IMR-90 (cell line): ENCODE measurements around the gene ZNF200. TPM values are rescaled to one million over a fixed set of nuclear protein-coding genes. Genes with fewer than 3 reads are reported as not detected.

Experiments
- ATAC-seq: fragments of 200-7000 bp; cut with Tn5 transposase; 2 replicates; pipeline ENCODE4 v1.9.1; 2020; ENCODE audit warnings: low read depth, mild to moderate bottlenecking, moderate library complexity
- BruUV-seq: library from RNA; stranded (reverse); fragments of 400-500 nt; replicated peaks from 2 replicates; lab custom pipeline; 2021; lab: Mats Ljungman, UMichigan
- CTCF ChIA-PET: fragments of 300-600 bp; formaldehyde crosslinking; extraction: SDS; loops from one replicate; lab custom pipeline; 2021; ENCODE audit warnings: antibody characterized with exemption; lab: Yijun Ruan, JAX
- POLR2A ChIA-PET: fragments of 300-600 bp; sonication (Branson Sonifier 250); formaldehyde crosslinking; loops from one replicate; lab custom pipeline; 2022; ENCODE audit warnings: antibody characterized with exemption; ENCODE audit not compliant: unreplicated experiment; lab: Charles Lee
- DNase-seq: peaks from one replicate; pipeline ENCODE4 v3.0.0; 2013
- H2AFZ ChIP-seq: replicated peaks from 2 replicates; pipeline ENCODE3; 2013; ENCODE audit warnings: low read length, mild to moderate bottlenecking; ENCODE audit not compliant: poor library complexity
- H2AK5ac ChIP-seq: 2 replicates; pipeline ENCODE4 v1.6.1; 2013; ENCODE audit warnings: low read depth, low read length, inconsistent platforms
- H2AK9ac ChIP-seq: replicated peaks from 2 replicates; pipeline ENCODE3; 2013; ENCODE audit warnings: mild to moderate bottlenecking, low read depth, low read length, moderate library complexity; ENCODE audit not compliant: poor library complexity
- H2BK120ac ChIP-seq: 2 replicates; pipeline ENCODE4 v1.6.1; 2013; ENCODE audit warnings: low read depth, low read length, inconsistent platforms
- H2BK15ac ChIP-seq: 3 replicates; pipeline ENCODE4 v1.6.1; 2013; ENCODE audit warnings: low read depth, low read length, inconsistent platforms
- H2BK20ac ChIP-seq: 2 replicates; pipeline ENCODE4 v1.6.1; 2013; ENCODE audit warnings: low read depth, mild to moderate bottlenecking, inconsistent platforms, low read length, moderate library complexity
- H2BK5ac ChIP-seq: 2 replicates; pipeline ENCODE4 v1.6.1; 2013; ENCODE audit warnings: mild to moderate bottlenecking, low read depth, low read length, inconsistent platforms; ENCODE audit not compliant: poor library complexity, severe bottlenecking
- H3K14ac ChIP-seq: replicated peaks from 2 replicates; pipeline ENCODE4 v1.6.1; 2013; ENCODE audit warnings: low read depth, low read length, inconsistent platforms
- H3K18ac ChIP-seq: 2 replicates; pipeline ENCODE4 v1.6.1; 2013; ENCODE audit warnings: low read depth, low read length, control low read depth
- H3K23ac ChIP-seq: 2 replicates; pipeline ENCODE4 v1.6.1; 2013; ENCODE audit warnings: low read depth, low read length, inconsistent platforms
- H3K27ac ChIP-seq: 2 replicates; pipeline ENCODE4 v1.5.1; 2013; ENCODE audit warnings: mild to moderate bottlenecking, control low read depth, low read length; ENCODE audit not compliant: insufficient read depth
- H3K27me3 ChIP-seq: 2 replicates; pipeline ENCODE4 v1.6.1; 2013; ENCODE audit warnings: low read length; ENCODE audit not compliant: control insufficient read depth, insufficient read depth
- H3K36me3 ChIP-seq: 2 replicates; pipeline ENCODE4 v1.6.1; 2013; ENCODE audit warnings: low read length, mixed read lengths; ENCODE audit not compliant: control insufficient read depth, insufficient read depth
- H3K4ac ChIP-seq: 2 replicates; pipeline ENCODE4 v1.6.1; 2013; ENCODE audit warnings: low read depth, low read length, inconsistent platforms
- H3K4me1 ChIP-seq: 2 replicates; pipeline ENCODE4 v1.6.1; 2013; ENCODE audit warnings: low read length, mixed read lengths; ENCODE audit not compliant: control insufficient read depth, insufficient read depth
- H3K4me2 ChIP-seq: 2 replicates; pipeline ENCODE4 v1.6.1; 2013; ENCODE audit warnings: low read depth, mild to moderate bottlenecking, control low read depth, low read length, moderate library complexity
- H3K4me3 ChIP-seq: 2 replicates; pipeline ENCODE4 v1.5.1; 2013; ENCODE audit warnings: low read depth, mild to moderate bottlenecking, control low read depth, low read length, moderate library complexity; ENCODE audit not compliant: insufficient read depth
- H3K56ac ChIP-seq: 2 replicates; pipeline ENCODE4 v1.6.1; 2013; ENCODE audit warnings: low read length, inconsistent platforms; ENCODE audit not compliant: insufficient read depth; ENCODE audit errors: extremely low read depth
- H3K79me1 ChIP-seq, 2 experiments: 2 replicates each; pipeline ENCODE4 v1.6.1; 2013; ENCODE audit warnings: low read length in 2 of 2, inconsistent platforms in 1 of 2, low read depth in 1 of 2
- H3K9ac ChIP-seq: 2 replicates; pipeline ENCODE4 v1.6.1; 2013; ENCODE audit warnings: low read depth, low read length, control low read depth
- H3K9me1 ChIP-seq: 2 replicates; pipeline ENCODE4 v1.6.1; 2013; ENCODE audit warnings: low read length, inconsistent platforms; ENCODE audit not compliant: insufficient read depth
- H3K9me3 ChIP-seq: 2 replicates; pipeline ENCODE4 v1.6.1; 2013; ENCODE audit warnings: low read length; ENCODE audit not compliant: control insufficient read depth, insufficient read depth
- H4K20me1 ChIP-seq: 2 replicates; pipeline ENCODE4 v1.6.1; 2013; ENCODE audit warnings: low read length, inconsistent platforms; ENCODE audit not compliant: insufficient read depth
- H4K5ac ChIP-seq: 2 replicates; pipeline ENCODE4 v1.6.1; 2013; ENCODE audit warnings: mild to moderate bottlenecking, low read depth, low read length, control low read depth
- H4K8ac ChIP-seq, 2 experiments: 2 replicates each; pipeline ENCODE4 v1.6.1; 2013; ENCODE audit warnings: low read depth in 2 of 2, low read length in 2 of 2, control low read depth in 1 of 2, inconsistent platforms in 1 of 2
- H4K91ac ChIP-seq: 2 replicates; pipeline ENCODE4 v1.6.1; 2013; ENCODE audit warnings: low read depth, low read length, inconsistent platforms; ENCODE audit not compliant: insufficient read depth
- CEBPB ChIP-seq: IDR thresholded peaks from 2 replicates; pipeline ENCODE4 v1.6.1; 2012; ENCODE audit warnings: low read depth, low read length, improper control_type of control experiment
- WGBS, 2 experiments: methylation state at CpG; one replicate each; pipeline versions ENCODE4 v1.1.5 to v1.1.7; 2013; ENCODE audit warnings: missing lambda C conversion rate in 2 of 2; ENCODE audit not compliant: insufficient read length in 1 of 2; ENCODE audit errors: extremely low coverage in 2 of 2; 5-methylcytosine and 5-hydroxymethylcytosine counted together
- dilution Hi-C: fragments of 300-500 bp; cut with HindIII; formaldehyde crosslinking; loops from one replicate; pipeline ENCODE4 v1.14.3; 2018; ENCODE audit warnings: low sequenced_read_pairs; ENCODE audit not compliant: unreplicated experiment
- in situ Hi-C: fragments of 300-500 bp; cut with MboI; formaldehyde crosslinking; loops from 3 replicates; pipeline ENCODE4 v1.14.3; 2019; ENCODE audit warnings: low sequenced_read_pairs, inconsistent platforms, mixed read lengths
- intact Hi-C: fragments of 100-400 bp; cut with micrococcal nuclease; formaldehyde crosslinking; loops from 2 replicates; pipeline ENCODE4 v1.10.0; 2022
- polyA plus RNA-seq, 3 experiments: library from polyadenylated mRNA; depleted of rRNA; stranded (reverse); fragments of >200 nt; gene quantifications; 2 replicates each; pipeline ENCODE4 v1.2.3, GENCODE V29; 2012; ENCODE audit warnings: low replicate concordance in 1 of 3
- total RNA-seq: library from RNA; depleted of rRNA; stranded (reverse); fragments of >200 nt; gene quantifications from 2 replicates; pipeline ENCODE4 v1.2.3, GENCODE V29; 2012

Gene ZNF200
- total and polyA plus RNA-seq, 2 of the 4 experiments (the other 2 are of a cell fraction) = 3.7 to 7.5 TPM

DNA sequence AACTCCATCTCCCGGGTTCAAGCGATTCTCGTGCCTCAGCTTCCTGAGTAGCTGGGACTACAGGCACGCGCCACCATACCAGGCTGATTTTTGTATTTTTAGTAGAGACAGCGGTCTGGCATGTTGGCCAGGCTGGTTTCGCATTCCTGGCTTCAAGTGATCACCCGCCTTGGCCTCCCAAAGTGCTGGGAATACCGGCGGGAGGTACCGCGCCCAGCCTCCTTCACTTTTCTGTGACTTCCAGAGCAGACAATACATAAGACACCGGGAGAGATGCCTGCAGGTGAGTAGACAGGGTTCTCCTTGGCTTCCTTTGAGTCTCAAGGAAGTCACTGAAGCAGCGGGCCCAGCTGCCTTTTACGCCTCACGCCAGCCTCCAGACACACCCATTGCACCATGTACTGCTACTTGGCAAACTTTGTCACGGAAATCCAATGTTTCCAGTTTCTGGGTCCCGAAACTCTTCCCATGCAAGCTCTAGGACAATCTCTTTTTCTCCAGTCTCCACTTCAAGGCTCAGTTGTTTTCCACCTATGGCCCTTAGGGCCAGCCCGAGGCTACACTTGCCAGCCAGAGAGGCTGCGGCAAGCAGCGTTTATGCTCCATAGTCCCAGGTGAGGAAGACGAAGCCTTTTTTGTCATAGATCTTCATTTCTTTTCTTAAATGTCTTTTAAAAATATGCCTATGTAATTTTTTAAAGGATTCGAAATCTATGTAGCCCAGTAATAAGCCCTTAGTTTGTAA is 47.8 kb downstream of the ZNF200 start:
- H3K18ac ChIP-seq = no peak overlapping the region
- POLR2A ChIA-PET = interaction anchor here (0.6 kb wide), 1 partner anchor 1140 kb away, joined by 25 read pairs; no protein-coding TSS in a partner anchor
- H3K4me3 ChIP-seq = no peak overlapping the region
- intact Hi-C loops = loop anchor here (5.0 kb wide), 1 partner anchor 75 kb away; no protein-coding TSS in a partner anchor
- no peak overlapping the region for H2BK20ac ChIP-seq
- H3K27ac ChIP-seq = no peak overlapping the region
- H2BK120ac ChIP-seq = no peak overlapping the region
- H3K79me1 ChIP-seq = no peaks in the 10 kb centered on the region
- BruUV-seq = no TSS peak
- peaks cover 2% of the 10 kb centered on the region; the same call in 1 of the 2 replicates for H3K4me1 ChIP-seq
- H3K36me3 ChIP-seq = no peaks in the 10 kb centered on the region
- dilution Hi-C loops = no loop called here
- H4K5ac ChIP-seq = no peak overlapping the region
- H3K4me2 ChIP-seq = no peak overlapping the region
- H3K23ac ChIP-seq = no peak overlapping the region
- TF ChIP-seq CEBPB = no peak
- H3K9me1 ChIP-seq = no peaks in the 10 kb centered on the region
- peaks cover 3% of the 10 kb centered on the region; the same call in 1 of the 2 replicates for H3K27me3 ChIP-seq
- H2BK5ac ChIP-seq = no peak overlapping the region
- H4K8ac ChIP-seq = no peak overlapping the region
- in situ Hi-C loops = no loop called here
- 83% methylated on average over 9 of the region's 23 CpGs; no CpG with 5 or more reads in 1 of the 2 experiments for WGBS, 2 experiments
- DNase-seq (no peak), ATAC-seq (no peak)
- no peak overlapping the region for H3K9ac ChIP-seq
- no peak overlapping the region for H3K4ac ChIP-seq
- no peak overlapping the region for H3K56ac ChIP-seq
- no peak overlapping the region for H2AK5ac ChIP-seq
- no peak overlapping the region for H3K14ac ChIP-seq
- CTCF ChIA-PET = no interaction called here
- H2AFZ ChIP-seq = no peak overlapping the region
- H2BK15ac ChIP-seq = no peak overlapping the region
- no peak overlapping the region for H4K91ac ChIP-seq
- H2AK9ac ChIP-seq = no peak overlapping the region
- H3K9me3 ChIP-seq = no peaks in the 10 kb centered on the region
- H4K20me1 ChIP-seq = peaks cover 2% of the 10 kb centered on the region
